AG08395 (cell line): Measurements from ENCODE around the gene SAMD4A.

ENCODE experiments used
- DNase-seq: peaks from one replicate; pipeline ENCODE4 v3.0.0; 2012; ENCODE audit warnings: mixed read lengths, low spot score

SAMD4A gene

GRCh38 chr14:54660604-54661111, 93.7 kb downstream of the SAMD4A start:
- no peak for DNase-seq

- DNase-seq, result no peak
Measured at GRCh38 chr14:54662491-54663133, 95.7 kb downstream of the SAMD4A start.

- DNase-seq, result no peak
Measured at GRCh38 chr14:54664961-54665360, 98.0 kb downstream of the SAMD4A start.

GRCh38 chr14:54665946-54666345, 99.0 kb downstream of the SAMD4A start:
- no peak for DNase-seq

- no peak for DNase-seq
Measured at GRCh38 chr14:54667026-54667744, 100.3 kb downstream of the SAMD4A start.

GRCh38 chr14:54667764-54668163, 100.8 kb downstream of the SAMD4A start:
- DNase-seq, result no peak

- DNase-seq, result peak; percentile 36
Measured at GRCh38 chr14:54669721-54670561, 103.0 kb downstream of the SAMD4A start.

GRCh38 chr14:54671537-54671936, 104.6 kb downstream of the SAMD4A start:
- no peak for DNase-seq

- DNase-seq, result no peak
Measured at GRCh38 chr14:54672181-54672580, 105.3 kb downstream of the SAMD4A start.

GRCh38 chr14:54672688-54673087, 105.8 kb downstream of the SAMD4A start:
- no peak for DNase-seq

GRCh38 chr14:54673193-54674045, 106.5 kb downstream of the SAMD4A start:
- DNase-seq, result no peak

GRCh38 chr14:54674046-54674741, 107.3 kb downstream of the SAMD4A start:
- no peak for DNase-seq

GRCh38 chr14:54675236-54676128, 108.6 kb downstream of the SAMD4A start:
- DNase-seq, result no peak

- DNase-seq, result peak; percentile 88
Measured at GRCh38 chr14:54676812-54677708, 110.1 kb downstream of the SAMD4A start.

- DNase-seq, result no peak
Measured at GRCh38 chr14:54680651-54681050, 113.7 kb downstream of the SAMD4A start.

- no peak for DNase-seq
Measured at GRCh38 chr14:54681811-54682261, 114.9 kb downstream of the SAMD4A start.

- no peak for DNase-seq
Measured at GRCh38 chr14:54682578-54682977, 115.7 kb downstream of the SAMD4A start.

- DNase-seq, result peak; percentile 75
Measured at GRCh38 chr14:54683882-54684794, 117.2 kb downstream of the SAMD4A start.
